Measurements from ENCODE around the gene PDGFB. TPM values are rescaled to one million over a fixed set of nuclear protein-coding genes. Genes with fewer than 3 reads are reported as not detected.
A peak's percentile ranks its signal among the peaks of the same experiment; 100 is the strongest.

PDGFB gene
- total RNA-seq, 1 donor from 2014 or later: 53.4 TPM

DNA sequence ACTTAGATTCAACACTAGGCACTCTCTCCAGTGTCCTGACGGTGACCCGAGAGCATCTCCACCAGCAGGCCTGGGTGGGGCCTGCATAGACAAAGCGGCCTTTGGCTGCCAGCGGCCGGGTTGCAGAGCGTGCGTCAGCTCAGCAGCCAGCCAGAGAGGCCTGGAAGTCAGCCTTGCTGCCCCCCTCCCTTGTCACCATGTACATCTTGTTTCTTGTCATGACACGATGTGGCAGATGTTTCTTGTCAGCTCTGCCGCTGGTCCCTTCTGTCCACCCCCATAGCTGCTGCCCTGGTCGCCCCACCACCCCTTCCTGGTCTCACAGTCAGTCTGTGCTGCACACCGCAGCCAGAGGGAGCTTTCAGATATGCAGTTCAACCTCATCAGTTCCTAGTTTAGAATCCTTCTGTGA, 59.2 kb downstream of the PDGFB start:
- Mint-ChIP-seq H3K36me3 (ENCODE audit: low read depth, unreplicated experiment) (no peaks in the 10 kb centered on the region), H3K27ac (ENCODE audit: unreplicated experiment) (no peak overlapping the region), H3K27me3 (ENCODE audit: unreplicated experiment) (peaks cover 7% of the 10 kb centered on the region), H3K9me3 (ENCODE audit: unreplicated experiment) (no peaks in the 10 kb centered on the region), H3K4me3 (ENCODE audit: unreplicated experiment) (no peak overlapping the region), H3K4me1 (ENCODE audit: unreplicated experiment) (peaks cover 5% of the 10 kb centered on the region)
- TF ChIP-seq, protein P1, sequence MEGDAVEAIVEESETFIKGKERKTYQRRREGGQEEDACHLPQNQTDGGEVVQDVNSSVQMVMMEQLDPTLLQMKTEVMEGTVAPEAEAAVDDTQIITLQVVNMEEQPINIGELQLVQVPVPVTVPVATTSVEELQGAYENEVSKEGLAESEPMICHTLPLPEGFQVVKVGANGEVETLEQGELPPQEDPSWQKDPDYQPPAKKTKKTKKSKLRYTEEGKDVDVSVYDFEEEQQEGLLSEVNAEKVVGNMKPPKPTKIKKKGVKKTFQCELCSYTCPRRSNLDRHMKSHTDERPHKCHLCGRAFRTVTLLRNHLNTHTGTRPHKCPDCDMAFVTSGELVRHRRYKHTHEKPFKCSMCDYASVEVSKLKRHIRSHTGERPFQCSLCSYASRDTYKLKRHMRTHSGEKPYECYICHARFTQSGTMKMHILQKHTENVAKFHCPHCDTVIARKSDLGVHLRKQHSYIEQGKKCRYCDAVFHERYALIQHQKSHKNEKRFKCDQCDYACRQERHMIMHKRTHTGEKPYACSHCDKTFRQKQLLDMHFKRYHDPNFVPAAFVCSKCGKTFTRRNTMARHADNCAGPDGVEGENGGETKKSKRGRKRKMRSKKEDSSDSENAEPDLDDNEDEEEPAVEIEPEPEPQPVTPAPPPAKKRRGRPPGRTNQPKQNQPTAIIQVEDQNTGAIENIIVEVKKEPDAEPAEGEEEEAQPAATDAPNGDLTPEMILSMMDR (IDR thresholded peaks at IDR 0.05; ENCODE audit: unreplicated experiment): no peak
- DNase-seq (ENCODE audit: low spot score): no peak

DNA sequence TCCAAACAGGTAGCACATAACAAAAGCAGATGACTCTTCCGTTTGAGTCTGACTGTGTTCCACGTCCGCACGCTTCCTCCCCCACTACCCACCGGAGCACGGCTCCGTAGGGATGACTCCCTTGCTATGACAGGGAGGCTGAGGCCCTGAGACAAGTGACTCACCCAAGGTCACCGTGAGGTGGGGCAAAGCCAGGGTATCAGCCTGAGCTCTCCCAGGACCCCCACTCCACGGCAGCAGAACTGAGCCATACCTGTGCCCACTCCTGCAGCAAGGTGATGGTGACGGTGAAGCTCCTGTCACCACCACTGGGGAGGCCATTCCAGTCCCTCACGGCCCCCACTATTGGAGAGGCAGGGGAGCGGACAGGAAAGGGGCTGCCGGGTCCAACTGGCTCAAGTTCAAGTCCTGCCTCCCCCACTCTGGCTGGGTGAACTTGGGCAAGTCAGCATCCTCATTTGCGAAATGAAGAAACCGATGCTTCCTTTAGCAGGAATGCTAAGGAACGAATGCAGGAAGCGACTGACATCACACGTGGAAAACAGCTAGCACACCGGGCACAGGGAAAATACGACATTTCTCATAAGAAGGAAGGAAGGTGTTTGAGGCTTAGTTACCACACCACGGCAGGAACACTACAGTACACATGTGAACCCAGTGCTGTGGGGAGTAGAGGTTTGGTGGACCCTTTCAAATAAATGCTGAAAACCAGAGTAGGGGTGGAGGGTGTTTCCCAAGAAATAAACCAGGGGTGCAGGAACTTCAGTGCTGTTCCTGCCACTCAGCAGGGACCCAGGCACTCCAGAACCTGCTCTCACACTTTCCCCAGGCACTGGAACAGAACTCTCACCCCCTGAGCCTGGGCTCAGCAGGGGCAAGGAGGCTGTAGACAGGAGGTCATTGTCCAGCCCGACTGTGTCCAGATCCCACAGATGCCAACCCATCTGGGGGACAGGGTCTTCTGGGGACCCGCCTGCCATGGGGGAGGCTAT, 59.9 kb downstream of the PDGFB start:
- H3K9me3 Mint-ChIP-seq (ENCODE audit: unreplicated experiment): no peaks in the 10 kb centered on the region
- TF ChIP-seq, protein P1 (IDR thresholded peaks at IDR 0.05; ENCODE audit: unreplicated experiment): no peak
- DNase-seq (ENCODE audit: low spot score): no peak
- peak overlapping the region; percentile 85 for H3K27ac Mint-ChIP-seq (ENCODE audit: unreplicated experiment)
- H3K4me1 Mint-ChIP-seq (ENCODE audit: unreplicated experiment): peaks cover 5% of the 10 kb centered on the region
- peaks cover 8% of the 10 kb centered on the region for H3K27me3 Mint-ChIP-seq (ENCODE audit: unreplicated experiment)
- no peak overlapping the region for H3K4me3 Mint-ChIP-seq (ENCODE audit: unreplicated experiment)
- H3K36me3 Mint-ChIP-seq (ENCODE audit: low read depth, unreplicated experiment): no peaks in the 10 kb centered on the region

DNA sequence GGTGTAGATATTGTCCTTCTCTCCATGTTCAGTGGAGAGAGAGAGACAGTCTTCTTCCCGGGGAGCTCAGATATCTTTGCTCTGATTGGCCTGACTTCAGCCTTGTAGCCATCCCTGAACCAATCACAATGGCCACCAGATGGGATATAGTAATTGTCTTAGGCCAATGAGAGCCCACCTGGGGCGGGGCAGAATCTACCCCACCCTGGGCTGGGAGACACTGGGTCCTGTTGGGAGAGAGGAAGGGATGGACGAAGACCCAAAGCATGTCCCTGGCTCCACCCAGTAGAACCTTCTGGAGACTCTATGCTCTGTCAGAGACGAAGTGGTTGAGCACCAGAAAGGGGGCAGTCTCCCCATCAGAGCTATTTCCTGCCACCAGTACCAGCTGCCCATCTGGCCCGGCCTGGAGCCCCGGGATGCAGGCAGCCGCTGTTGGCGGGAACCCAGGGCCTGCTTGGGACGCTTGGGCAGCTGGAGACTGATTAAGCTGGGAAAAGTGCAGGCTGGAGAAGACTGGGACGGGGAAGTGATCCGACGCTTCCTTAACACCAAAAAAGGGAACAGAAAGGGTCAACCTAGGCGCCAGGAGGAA, 60.7 kb downstream of the PDGFB start:
- TF ChIP-seq, protein P1 (IDR thresholded peaks at IDR 0.05; ENCODE audit: unreplicated experiment): no peak
- Mint-ChIP-seq H3K4me3 (ENCODE audit: unreplicated experiment) (no peak overlapping the region), H3K27ac (ENCODE audit: unreplicated experiment) (no peak overlapping the region), H3K4me1 (ENCODE audit: unreplicated experiment) (peaks cover 5% of the 10 kb centered on the region), H3K27me3 (ENCODE audit: unreplicated experiment) (peaks cover 9% of the 10 kb centered on the region), H3K9me3 (ENCODE audit: unreplicated experiment) (no peaks in the 10 kb centered on the region), H3K36me3 (ENCODE audit: low read depth, unreplicated experiment) (no peaks in the 10 kb centered on the region)
- DNase-seq (ENCODE audit: low spot score): no peak

DNA sequence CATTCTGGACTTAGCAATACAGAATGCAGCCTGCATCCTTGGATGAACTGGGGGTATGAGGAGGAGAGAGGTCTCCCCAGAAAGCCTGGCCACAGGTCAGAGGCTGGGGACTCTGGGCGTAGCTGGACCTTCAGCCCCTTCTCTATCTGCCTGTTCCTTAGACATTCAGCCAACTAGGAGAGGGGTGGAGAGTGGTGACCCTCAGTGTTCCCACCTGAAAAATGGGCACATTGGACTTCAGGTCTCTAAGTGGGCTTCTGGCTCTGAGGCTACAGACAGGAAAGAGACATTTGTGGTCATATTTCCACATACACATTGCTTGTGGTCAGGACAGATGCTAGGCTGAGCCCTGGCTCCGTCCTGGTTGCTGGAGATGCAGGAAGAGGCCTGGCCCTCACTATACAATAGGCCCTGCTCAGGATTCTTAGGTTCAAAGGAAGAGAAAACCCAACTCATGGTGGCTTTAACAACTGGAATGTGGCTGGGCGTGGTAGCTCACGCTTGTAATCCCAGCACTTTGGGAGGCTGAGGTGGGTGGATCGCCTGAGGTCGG, 62.2 kb downstream of the PDGFB start:
- Mint-ChIP-seq H3K4me1 (ENCODE audit: unreplicated experiment) (peaks cover 19% of the 10 kb centered on the region), H3K27ac (ENCODE audit: unreplicated experiment) (no peak overlapping the region), H3K36me3 (ENCODE audit: low read depth, unreplicated experiment) (no peaks in the 10 kb centered on the region), H3K9me3 (ENCODE audit: unreplicated experiment) (no peaks in the 10 kb centered on the region), H3K27me3 (ENCODE audit: unreplicated experiment) (peaks cover 11% of the 10 kb centered on the region), H3K4me3 (ENCODE audit: unreplicated experiment) (no peak overlapping the region)
- no peak for DNase-seq (ENCODE audit: low spot score)
- TF ChIP-seq, protein P1 (IDR thresholded peaks at IDR 0.05; ENCODE audit: unreplicated experiment): no peak
